DMS114 treated with DMSO at 0.1 percent for 48 hours (cell line): ENCODE measurements around the gene NHEJ1.

Source experiments
- DNase-seq: peaks from one replicate; lab custom pipeline; 2025; ENCODE audit not compliant: unreplicated experiment; lab: John Stamatoyannopoulos, UW

NHEJ1 gene

GRCh38 chr2:219031005-219031738 lies 129.4 kb downstream of the NHEJ1 start:
- DNase-seq, result no peak

- DNase-seq, result no peak
These were observed 130.3 kb downstream of the NHEJ1 start for GRCh38 chr2:219030177-219030940.

GRCh38 chr2:219029829-219030165 lies 130.8 kb downstream of the NHEJ1 start:
- peak; percentile 53 for DNase-seq

- no peak for DNase-seq
These were observed 131.4 kb downstream of the NHEJ1 start for GRCh38 chr2:219028996-219029828.

GRCh38 chr2:219028141-219028540 lies 132.5 kb downstream of the NHEJ1 start:
- DNase-seq, result no peak

GRCh38 chr2:219027511-219028055 lies 133.0 kb downstream of the NHEJ1 start:
- DNase-seq, result no peak

GRCh38 chr2:219026946-219027345 lies 133.7 kb downstream of the NHEJ1 start:
- no peak for DNase-seq

- DNase-seq, result no peak
These were observed 134.7 kb downstream of the NHEJ1 start for GRCh38 chr2:219025637-219026585.
